BJ (cell line): Measurements from ENCODE around the gene DPP10. TPM values are rescaled to one million over a fixed set of nuclear protein-coding genes. Genes with fewer than 3 reads are reported as not detected.

ENCODE experiments used
- CTCF ChIA-PET: fragments of 350-600 bp; formaldehyde crosslinking; extraction: SDS; loops from one replicate; lab custom pipeline; 2021; ENCODE audit warnings: antibody characterized with exemption, inconsistent platforms; lab: Yijun Ruan, JAX
- POLR2A ChIA-PET: fragments of 300-600 bp; sonication (Branson Sonifier 250); formaldehyde crosslinking; extraction: SDS; loops from one replicate; lab custom pipeline; 2021; ENCODE audit warnings: antibody characterized with exemption; lab: Charles Lee
- DNase-seq: peaks from one replicate; pipeline ENCODE4 v3.0.0-alpha.2; 2011; ENCODE audit warnings: low read depth
- H3K27me3 ChIP-seq: 2 replicates; pipeline ENCODE4 v1.6.0; 2011; ENCODE audit warnings: low read length; ENCODE audit not compliant: control insufficient read depth, insufficient read depth
- H3K36me3 ChIP-seq: 2 replicates; pipeline ENCODE4 v1.5.1; 2011; ENCODE audit warnings: low read length; ENCODE audit not compliant: control insufficient read depth, insufficient read depth
- H3K4me3 ChIP-seq: 2 replicates; pipeline ENCODE4 v1.5.1; 2011; ENCODE audit warnings: low read depth, mild to moderate bottlenecking, control low read depth, low read length
- CTCF ChIP-seq: IDR thresholded peaks from 2 replicates; pipeline ENCODE4 v1.5.1; 2011; ENCODE audit warnings: low read depth, mild to moderate bottlenecking, control low read depth, inconsistent platforms, low read length, moderate library complexity; ENCODE audit not compliant: insufficient read depth
- polyA plus RNA-seq: library from polyadenylated mRNA; depleted of rRNA; stranded (reverse); fragments of >200 nt; gene quantifications from 2 replicates; pipeline ENCODE4 v1.2.3, GENCODE V29; 2011

DPP10 gene
- polyA plus RNA-seq, 1 experiment, result not detected

GRCh38 chr2:115034801-115035200 is 592.4 kb downstream of the DPP10 start:
- ChIA-PET POLR2A (no interaction called here), CTCF (no interaction called here)
- no peaks in the 10 kb centered on the region for H3K27me3 ChIP-seq
- H3K36me3 ChIP-seq, result no peaks in the 10 kb centered on the region
- H3K4me3 ChIP-seq, result no peak overlapping the region
- no peak for DNase-seq
- TF ChIP-seq CTCF, result no peak

- CTCF ChIA-PET, result no interaction called here
- no peak for TF ChIP-seq CTCF
- Histone ChIP-seq H3K4me3 (no peak overlapping the region), H3K36me3 (no peaks in the 10 kb centered on the region), H3K27me3 (no peaks in the 10 kb centered on the region)
- POLR2A ChIA-PET, result no interaction called here
- DNase-seq, result no peak
These were observed 594.4 kb downstream of the DPP10 start for GRCh38 chr2:115036818-115037217.

GRCh38 chr2:115057473-115057872 is 615.0 kb downstream of the DPP10 start:
- no peaks in the 10 kb centered on the region for H3K27me3 ChIP-seq
- ChIA-PET POLR2A (no interaction called here), CTCF (no interaction called here)
- no peak for TF ChIP-seq CTCF
- no peak for DNase-seq
- no peaks in the 10 kb centered on the region for H3K36me3 ChIP-seq
- H3K4me3 ChIP-seq, result no peak overlapping the region

GRCh38 chr2:115070002-115070401 is 627.6 kb downstream of the DPP10 start:
- TF ChIP-seq CTCF, result no peak
- POLR2A ChIA-PET, result no interaction called here
- H3K27me3 ChIP-seq, result no peaks in the 10 kb centered on the region
- no peaks in the 10 kb centered on the region for H3K36me3 ChIP-seq
- no peak overlapping the region for H3K4me3 ChIP-seq
- no peak for DNase-seq
- CTCF ChIA-PET, result no interaction called here

- ChIA-PET POLR2A (no interaction called here), CTCF (no interaction called here)
- no peak overlapping the region for H3K4me3 ChIP-seq
These were observed 629.1 kb downstream of the DPP10 start for GRCh38 chr2:115071534-115071933.

More at GRCh38 chr2:115071534-115071933, 629.1 kb downstream of the DPP10 start:
- no peak for TF ChIP-seq CTCF
- Histone ChIP-seq H3K36me3 (no peaks in the 10 kb centered on the region), H3K27me3 (no peaks in the 10 kb centered on the region)
- DNase-seq, result no peak
